HG03342 (cell line): ENCODE data around the gene RSPH9.

Source experiments
- ATAC-seq: cut with Tn5 transposase; IDR thresholded peaks from one replicate; pipeline ENCODE4 v1.9.1; 2021; ENCODE audit warnings: mild to moderate bottlenecking, moderate library complexity; ENCODE audit not compliant: unreplicated experiment

The RSPH9 gene

GRCh38 chr6:43667245-43668150, 22.7 kb downstream of the RSPH9 start:
- ATAC-seq, result no peak

- ATAC-seq, result no peak
These were observed 23.6 kb downstream of the RSPH9 start for GRCh38 chr6:43668151-43669028.

- no peak for ATAC-seq
These were observed 24.4 kb downstream of the RSPH9 start for GRCh38 chr6:43669050-43669921.

GRCh38 chr6:43669922-43670622, 25.2 kb downstream of the RSPH9 start:
- no peak for ATAC-seq

GRCh38 chr6:43670623-43670986, 25.8 kb downstream of the RSPH9 start:
- no peak for ATAC-seq

- ATAC-seq, result no peak
These were observed 26.4 kb downstream of the RSPH9 start for GRCh38 chr6:43671011-43671800.

GRCh38 chr6:43671801-43672690, 27.2 kb downstream of the RSPH9 start:
- ATAC-seq, result no peak

GRCh38 chr6:43673444-43674084, 28.7 kb downstream of the RSPH9 start:
- no peak for ATAC-seq

- no peak for ATAC-seq
These were observed 29.5 kb downstream of the RSPH9 start for GRCh38 chr6:43674291-43674690.

GRCh38 chr6:43674921-43675320, 30.1 kb downstream of the RSPH9 start:
- no peak for ATAC-seq

- ATAC-seq, result no peak
These were observed 32.2 kb downstream of the RSPH9 start for GRCh38 chr6:43676962-43677606.

- no peak for ATAC-seq
These were observed 32.9 kb downstream of the RSPH9 start for GRCh38 chr6:43677759-43678158.

- ATAC-seq, result no peak
These were observed 33.5 kb downstream of the RSPH9 start for GRCh38 chr6:43678341-43678740.

GRCh38 chr6:43679057-43679456, 34.2 kb downstream of the RSPH9 start:
- no peak for ATAC-seq

GRCh38 chr6:43680308-43681200, 35.7 kb downstream of the RSPH9 start:
- no peak for ATAC-seq

- no peak for ATAC-seq
These were observed 36.5 kb downstream of the RSPH9 start for GRCh38 chr6:43681303-43681702.
